Neural crest cell (in vitro differentiated cells): ENCODE measurements around the gene KRTAP5-3. TPM values are rescaled to one million over a fixed set of nuclear protein-coding genes. Genes with fewer than 3 reads are reported as not detected.
A peak's percentile ranks its signal among the peaks of the same experiment; 100 is the strongest.

Experiments used
- DNase-seq: peaks from one replicate; pipeline ENCODE4 v3.0.0; 2021; ENCODE audit warnings: low read depth, mixed read lengths, low spot score
- H3K27ac Mint-ChIP-seq: one replicate; pipeline ENCODE4 v1.8.0; 2021; ENCODE audit warnings: mild to moderate bottlenecking, mixed read lengths; ENCODE audit not compliant: unreplicated experiment
- H3K27me3 Mint-ChIP-seq: 2 replicates; pipeline ENCODE4 v1.8.0; 2021; ENCODE audit warnings: low read depth, mild to moderate bottlenecking, mixed read lengths
- H3K36me3 Mint-ChIP-seq: 2 replicates; pipeline ENCODE4 v1.8.0; 2021; ENCODE audit warnings: low read depth, mild to moderate bottlenecking, mixed read lengths
- H3K4me1 Mint-ChIP-seq: 2 replicates; pipeline ENCODE4 v1.8.0; 2021; ENCODE audit warnings: mixed read lengths
- H3K4me3 Mint-ChIP-seq: one replicate; pipeline ENCODE4 v1.8.0; 2021; ENCODE audit warnings: mild to moderate bottlenecking, mixed read lengths
- H3K9me3 Mint-ChIP-seq: 2 replicates; pipeline ENCODE4 v1.8.0; 2021; ENCODE audit warnings: mixed read lengths
- CTCF ChIP-seq: fragments of 200-600 bp; sonication (generic); conservative IDR thresholded peaks from 2 replicates; pipeline ENCODE4 v1.5.0; 2021; ENCODE audit warnings: antibody characterized with exemption, mild to moderate bottlenecking
- total RNA-seq: library from RNA; stranded (reverse); gene quantifications from 2 replicates; pipeline ENCODE4 v1.2.1, GENCODE V29; 2021

Gene KRTAP5-3
- total RNA-seq, 1 donor from 2014 or later, result not detected

GRCh38 chr11:1560002-1560648 lies 48.1 kb downstream of the KRTAP5-3 start:
- H3K36me3 Mint-ChIP-seq, result no peaks in the 10 kb centered on the region
- no peak overlapping the region for H3K27ac Mint-ChIP-seq
- DNase-seq, result no peak
- H3K9me3 Mint-ChIP-seq, result no peaks in the 10 kb centered on the region
- H3K4me1 Mint-ChIP-seq, result no peaks in the 10 kb centered on the region
- no peak for TF ChIP-seq CTCF
- H3K4me3 Mint-ChIP-seq, result no peak overlapping the region
- peaks cover 6% of the 10 kb centered on the region for H3K27me3 Mint-ChIP-seq

- no peaks in the 10 kb centered on the region for H3K36me3 Mint-ChIP-seq
- peaks cover 9% of the 10 kb centered on the region for H3K27me3 Mint-ChIP-seq
- no peaks in the 10 kb centered on the region for H3K9me3 Mint-ChIP-seq
- TF ChIP-seq CTCF, result no peak
- no peak overlapping the region for H3K4me3 Mint-ChIP-seq
- DNase-seq, result no peak
- H3K4me1 Mint-ChIP-seq, result no peaks in the 10 kb centered on the region
- no peak overlapping the region for H3K27ac Mint-ChIP-seq
Observed at GRCh38 chr11:1559111-1559951, 48.9 kb downstream of the KRTAP5-3 start.

GRCh38 chr11:1558775-1559110 lies 49.5 kb downstream of the KRTAP5-3 start:
- no peak overlapping the region for H3K4me3 Mint-ChIP-seq

GRCh38 chr11:1557904-1558774 lies 50.1 kb downstream of the KRTAP5-3 start:
- H3K9me3 Mint-ChIP-seq, result no peaks in the 10 kb centered on the region
- no peak for TF ChIP-seq CTCF

More at GRCh38 chr11:1558775-1559110, 49.5 kb downstream of the KRTAP5-3 start:
- H3K27me3 Mint-ChIP-seq, result peaks cover 11% of the 10 kb centered on the region
- H3K27ac Mint-ChIP-seq, result no peak overlapping the region
- H3K36me3 Mint-ChIP-seq, result no peaks in the 10 kb centered on the region
- no peak for TF ChIP-seq CTCF
- H3K9me3 Mint-ChIP-seq, result no peaks in the 10 kb centered on the region
- DNase-seq, result no peak
- no peaks in the 10 kb centered on the region for H3K4me1 Mint-ChIP-seq

More at GRCh38 chr11:1557904-1558774, 50.1 kb downstream of the KRTAP5-3 start:
- Mint-ChIP-seq H3K27me3 (peaks cover 17% of the 10 kb centered on the region), H3K36me3 (no peaks in the 10 kb centered on the region), H3K4me3 (no peak overlapping the region), H3K4me1 (no peaks in the 10 kb centered on the region), H3K27ac (peak overlapping the region; percentile 27)
- no peak for DNase-seq

Other genes with a start within 250 kb of the KRTAP5-3 start
- 59.9 and 72.5 TPM in 2 replicates for gene BRSK2, start 218.5 kb downstream of the KRTAP5-3 start, total RNA-seq
- gene MOB2, start 121.7 kb downstream of the KRTAP5-3 start, total RNA-seq, result 17.3 and 19.3 TPM in 2 replicates
- 8.4 and 10.1 TPM in 2 replicates for gene DUSP8, start 36.2 kb downstream of the KRTAP5-3 start, total RNA-seq
- not detected in 2 replicates for gene KRTAP5-1, start 23.2 kb downstream of the KRTAP5-3 start, total RNA-seq
- gene KRTAP5-2, start 10.2 kb downstream of the KRTAP5-3 start, total RNA-seq, result not detected in 2 replicates
- gene KRTAP5-4, start 13.7 kb upstream of the KRTAP5-3 start, total RNA-seq, result not detected in 2 replicates
- not detected in 2 replicates for gene KRTAP5-5, start 21.3 kb upstream of the KRTAP5-3 start, total RNA-seq
- gene KRTAP5-6, start 88.7 kb upstream of the KRTAP5-3 start, total RNA-seq, result not detected in 2 replicates
- gene IFITM10, start 142.1 kb upstream of the KRTAP5-3 start, total RNA-seq, result 0.66 TPM in 1 of 2 replicates, not detected in the other
- gene CTSD, start 155.5 kb upstream of the KRTAP5-3 start, total RNA-seq, result 95.5 and 109 TPM in 2 replicates
- not detected in 2 replicates for gene SYT8, start 226.5 kb upstream of the KRTAP5-3 start, total RNA-seq
- gene TNNI2, start 230.5 kb upstream of the KRTAP5-3 start, total RNA-seq, result not detected in 2 replicates
- gene LSP1, start 244.6 kb upstream of the KRTAP5-3 start, total RNA-seq, result not detected in 2 replicates